Urothelium cell line (cell line): ENCODE measurements around the gene RHEB.

ENCODE experiments used
- DNase-seq: peaks from one replicate; pipeline ENCODE4 v3.0.0; 2011; ENCODE audit warnings: low spot score, mixed read lengths
- FAIRE-seq: peaks from 2 replicates; lab custom pipeline; 2011; peaks lifted over from hg19 to GRCh38; lab: Jason Lieb, UNC

Gene RHEB

DNA sequence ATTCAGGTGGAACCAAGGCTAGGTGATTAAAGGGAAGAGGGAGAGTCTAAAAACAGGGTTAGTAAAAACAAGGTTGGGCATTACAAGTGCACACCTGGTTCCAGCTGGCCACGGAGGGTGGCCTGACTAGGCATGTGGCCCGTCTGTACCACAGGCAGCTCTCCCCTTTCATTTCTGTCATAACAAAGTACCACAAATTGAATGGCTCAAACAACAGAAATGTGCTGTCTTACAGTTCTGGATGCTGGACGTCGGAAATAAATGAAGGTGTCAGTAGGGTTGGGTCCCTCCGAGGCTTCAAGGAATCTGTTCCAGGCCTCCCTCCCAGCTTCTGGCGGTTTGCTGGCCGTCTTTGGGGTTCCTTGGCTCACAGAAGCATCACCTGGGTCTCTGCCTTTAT is 96.5 kb downstream of the RHEB start:
- DNase-seq = no peak
- FAIRE-seq = no peak

DNA sequence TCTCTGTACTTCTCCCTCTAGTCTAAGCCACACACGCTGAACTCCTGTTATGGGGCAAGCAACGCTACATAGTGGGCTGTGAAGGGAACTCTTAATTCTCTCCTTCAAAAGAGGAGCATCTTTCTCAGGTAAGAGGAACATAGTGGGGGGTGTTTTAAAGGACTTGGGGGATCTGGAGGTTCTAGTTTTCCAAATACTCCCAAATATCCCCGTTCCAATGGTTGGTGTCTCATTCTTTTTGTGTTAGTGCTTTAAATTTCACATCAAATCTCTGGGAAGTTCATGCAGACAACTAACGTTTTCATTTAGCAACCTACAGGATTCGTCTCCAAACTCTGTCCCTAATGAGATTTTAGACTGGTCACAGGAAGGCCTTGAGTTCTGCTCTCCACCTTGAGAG is 97.5 kb downstream of the RHEB start:
- FAIRE-seq = no peak
- DNase-seq = no peak

DNA sequence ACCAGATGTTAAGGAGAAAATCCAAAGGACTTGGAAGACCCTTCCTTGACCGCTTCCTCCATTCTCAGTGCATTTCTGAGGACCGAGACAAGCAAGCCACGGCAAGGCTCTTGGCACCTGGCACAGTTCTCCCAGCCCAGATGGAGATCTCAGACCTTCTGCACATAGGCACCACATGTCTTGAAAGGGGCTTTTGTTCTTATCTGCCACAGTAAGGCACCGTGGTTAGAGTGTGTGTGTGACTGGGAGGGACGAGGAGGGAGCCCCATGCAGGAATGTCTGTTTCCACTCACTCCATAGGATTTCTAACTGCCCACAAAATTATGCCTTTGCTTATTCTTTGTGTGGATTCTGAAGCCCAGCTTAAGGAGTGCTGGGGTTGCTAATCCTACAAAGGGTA is 99.6 kb downstream of the RHEB start:
- no peak for DNase-seq
- no peak for FAIRE-seq

DNA sequence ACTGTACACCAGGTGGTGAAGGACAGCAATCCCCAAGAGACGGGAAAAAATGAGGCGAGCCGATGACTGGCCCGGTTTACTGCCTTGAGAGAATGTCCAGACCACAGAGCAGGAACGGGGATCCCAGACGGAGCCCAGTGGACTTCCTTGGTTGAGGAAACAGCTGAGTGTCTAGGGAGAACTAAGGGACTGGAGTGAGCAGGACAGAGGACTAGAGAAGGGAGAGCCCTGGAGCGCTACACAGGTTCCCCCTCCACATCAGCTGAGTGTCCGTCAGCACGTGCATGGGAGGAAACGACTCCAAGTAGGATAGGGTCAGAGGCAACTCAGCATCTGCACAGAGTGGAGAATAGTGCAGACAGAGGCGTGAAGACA is 102.8 kb downstream of the RHEB start:
- FAIRE-seq (no peak), DNase-seq (no peak)

DNA sequence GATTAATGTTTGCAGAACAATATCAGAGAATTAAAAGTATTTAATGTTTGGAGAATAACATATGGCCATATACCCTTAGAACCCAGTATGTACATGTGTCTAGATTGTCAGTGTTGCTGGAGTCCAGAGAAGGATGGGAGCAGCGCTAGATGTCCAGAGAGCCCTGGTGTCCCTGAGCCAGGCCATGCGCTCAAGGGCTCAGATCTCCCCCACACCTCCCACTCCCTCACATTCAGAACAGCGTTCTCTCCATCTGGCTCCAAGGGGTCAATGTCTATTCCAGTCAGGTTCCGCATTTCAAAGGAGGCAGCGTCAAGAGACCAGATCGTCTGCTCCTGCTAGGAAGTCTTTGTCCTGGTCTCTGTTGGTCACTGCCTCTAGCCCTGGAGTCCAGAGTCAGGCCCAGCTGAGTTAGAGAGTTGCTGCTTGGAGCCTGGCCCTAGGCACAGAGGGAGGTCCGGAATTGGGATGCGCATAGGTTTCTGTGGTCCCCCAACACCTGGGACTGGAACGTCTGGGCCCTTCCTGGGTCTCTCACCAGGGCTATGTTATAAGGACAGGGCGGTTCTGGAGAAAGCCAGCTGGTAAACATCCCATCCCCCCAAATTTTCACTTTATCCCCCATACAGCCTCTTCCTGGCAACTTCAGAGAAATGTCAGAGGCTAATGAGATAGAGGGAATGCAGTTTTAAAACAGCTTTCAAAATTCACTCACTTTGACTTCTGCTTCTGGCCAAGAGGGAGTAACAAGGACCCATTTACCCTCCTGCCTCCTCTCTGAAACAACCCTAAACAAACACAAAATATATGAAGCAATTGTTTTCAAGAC is 103.4 kb downstream of the RHEB start:
- DNase-seq (no peak), FAIRE-seq (no peak)
